Measurements from ENCODE around the gene XYLB. TPM values are rescaled to one million over a fixed set of nuclear protein-coding genes. Genes with fewer than 3 reads are reported as not detected.

Gene XYLB
- total and polyA plus RNA-seq, 10 donors = 0.33 to 12.3 (median 2.1) TPM

DNA sequence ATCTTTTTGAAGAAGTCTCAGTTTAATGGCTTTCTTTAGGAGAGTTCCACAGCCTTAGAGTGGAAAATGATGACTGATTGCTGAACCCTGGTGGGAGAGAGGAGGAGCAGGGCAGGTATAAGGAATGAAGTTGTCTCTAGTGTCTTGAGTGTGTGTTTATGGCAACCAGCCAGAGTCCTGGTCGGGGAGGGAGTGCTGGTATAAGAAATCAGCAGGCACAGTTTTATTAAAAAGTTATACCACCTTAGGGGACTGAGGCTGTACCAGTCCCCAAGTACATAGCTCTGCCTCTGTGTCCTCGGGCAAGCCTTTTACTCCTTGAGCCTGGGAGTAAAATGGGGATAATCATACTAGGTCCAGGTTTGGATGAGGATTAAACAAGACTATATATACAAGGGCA is 34.6 kb upstream of the XYLB start:
- no peak overlapping the region for H3K4me3 ChIP-seq
- intact Hi-C loops (cut with DNase I; ENCODE audit: low total_unique reads) = no loop called here
- peaks cover 0 to 16% (median 0%) of the 10 kb centered on the region in 7 donors for H3K27me3 ChIP-seq (replicated peaks in 1 of 7)
- peaks cover 0 to 10% (median 0%) of the 10 kb centered on the region in 6 donors for H3K4me1 ChIP-seq
- TF ChIP-seq, protein P1, sequence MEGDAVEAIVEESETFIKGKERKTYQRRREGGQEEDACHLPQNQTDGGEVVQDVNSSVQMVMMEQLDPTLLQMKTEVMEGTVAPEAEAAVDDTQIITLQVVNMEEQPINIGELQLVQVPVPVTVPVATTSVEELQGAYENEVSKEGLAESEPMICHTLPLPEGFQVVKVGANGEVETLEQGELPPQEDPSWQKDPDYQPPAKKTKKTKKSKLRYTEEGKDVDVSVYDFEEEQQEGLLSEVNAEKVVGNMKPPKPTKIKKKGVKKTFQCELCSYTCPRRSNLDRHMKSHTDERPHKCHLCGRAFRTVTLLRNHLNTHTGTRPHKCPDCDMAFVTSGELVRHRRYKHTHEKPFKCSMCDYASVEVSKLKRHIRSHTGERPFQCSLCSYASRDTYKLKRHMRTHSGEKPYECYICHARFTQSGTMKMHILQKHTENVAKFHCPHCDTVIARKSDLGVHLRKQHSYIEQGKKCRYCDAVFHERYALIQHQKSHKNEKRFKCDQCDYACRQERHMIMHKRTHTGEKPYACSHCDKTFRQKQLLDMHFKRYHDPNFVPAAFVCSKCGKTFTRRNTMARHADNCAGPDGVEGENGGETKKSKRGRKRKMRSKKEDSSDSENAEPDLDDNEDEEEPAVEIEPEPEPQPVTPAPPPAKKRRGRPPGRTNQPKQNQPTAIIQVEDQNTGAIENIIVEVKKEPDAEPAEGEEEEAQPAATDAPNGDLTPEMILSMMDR (IDR thresholded peaks at IDR 0.05 in 8 of 11, conservative IDR thresholded peaks at IDR 0.05 in 3 of 11) = no peak
- TF ChIP-seq POLR2A (IDR thresholded peaks at IDR 0.05) (no peak), POLR2AphosphoS5 (IDR thresholded peaks at IDR 0.05) (no peak)
- no peaks in the 10 kb centered on the region for H3K36me3 ChIP-seq
- WGBS, 5 donors = 70 to 94% (median 88%) methylated on average over 2 of the region's 2 CpGs
- H3K27ac ChIP-seq = no peak overlapping the region
- no peak for DNase-seq
- H3K9me3 ChIP-seq = no peaks in the 10 kb centered on the region

DNA sequence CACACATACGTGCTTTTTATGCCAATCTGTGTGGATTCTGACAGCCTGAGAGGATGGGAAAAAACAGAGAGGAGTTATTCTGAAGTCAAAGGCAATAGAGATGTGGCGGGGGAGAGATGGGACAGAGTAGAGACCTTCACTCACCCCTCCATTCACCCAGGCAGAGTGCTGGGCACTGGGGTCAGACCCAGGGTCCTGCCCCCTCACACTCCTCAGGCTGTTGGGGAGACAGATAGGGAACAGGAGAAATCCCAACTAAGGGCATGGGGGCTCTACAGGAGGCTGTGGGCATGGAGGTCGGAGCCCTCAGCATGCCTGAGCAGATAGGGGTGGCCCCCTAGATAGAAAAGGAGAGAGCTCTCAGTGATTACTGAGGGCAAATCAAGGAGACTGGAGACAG is 34.2 kb upstream of the XYLB start:
- no peak overlapping the region for H3K4me3 ChIP-seq
- WGBS, 5 donors = 82 to 96% (median 87%) methylated on average over 3 of the region's 3 CpGs
- H3K4me1 ChIP-seq = peaks cover 0 to 10% (median under 1%) of the 10 kb centered on the region in 6 donors
- no peak overlapping the region for H3K27ac ChIP-seq
- no peaks in the 10 kb centered on the region for H3K36me3 ChIP-seq
- DNase-seq = no peak
- intact Hi-C loops (cut with DNase I; ENCODE audit: low total_unique reads) = no loop called here
- H3K9me3 ChIP-seq = no peaks in the 10 kb centered on the region
- peaks cover 0 to 16% (median 0%) of the 10 kb centered on the region in 7 donors for H3K27me3 ChIP-seq (replicated peaks in 1 of 7)
- TF ChIP-seq POLR2AphosphoS5 (IDR thresholded peaks at IDR 0.05) (no peak), POLR2A (IDR thresholded peaks at IDR 0.05) (no peak)
- TF ChIP-seq, protein P1 (IDR thresholded peaks at IDR 0.05 in 8 of 11, conservative IDR thresholded peaks at IDR 0.05 in 3 of 11) = no peak

DNA sequence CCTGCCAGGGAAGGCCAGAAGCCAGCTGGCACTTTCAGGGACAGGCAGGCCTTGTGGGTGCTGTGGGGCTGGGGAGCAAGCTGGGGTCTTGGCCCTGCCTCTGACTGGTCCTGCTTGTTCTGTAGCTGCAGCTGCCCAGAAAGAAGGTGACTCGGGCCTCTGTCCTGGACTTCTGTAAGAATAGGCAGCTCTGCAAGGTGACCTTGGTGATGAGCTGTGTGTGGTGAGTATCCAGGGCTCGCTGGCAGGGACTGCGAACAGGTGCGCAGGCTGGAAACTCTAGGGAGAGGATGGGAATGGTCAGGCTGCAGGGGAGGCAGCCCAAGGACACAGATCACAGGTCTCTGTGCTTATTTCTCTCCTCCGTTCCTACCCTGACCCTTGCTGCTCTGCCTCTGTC is 33.3 kb upstream of the XYLB start:
- Histone ChIP-seq H3K4me1 (peaks cover 0 to 10% (median 2%) of the 10 kb centered on the region in 6 donors), H3K36me3 (no peaks in the 10 kb centered on the region), H3K27me3 (replicated peaks in 1 of 7) (peaks cover 0 to 14% (median 0%) of the 10 kb centered on the region in 7 donors), H3K9me3 (no peaks in the 10 kb centered on the region), H3K4me3 (no peak overlapping the region), H3K27ac (no peak overlapping the region)
- 88 to 96% (median 88%) methylated on average over 5 of the region's 5 CpGs for WGBS, 5 donors
- no peak for DNase-seq
- no peak for TF ChIP-seq POLR2A (IDR thresholded peaks at IDR 0.05)
- no peak for TF ChIP-seq POLR2AphosphoS5 (IDR thresholded peaks at IDR 0.05)
- TF ChIP-seq, protein P1 (IDR thresholded peaks at IDR 0.05 in 8 of 11, conservative IDR thresholded peaks at IDR 0.05 in 3 of 11) = no peak
- intact Hi-C loops (cut with DNase I; ENCODE audit: low total_unique reads) = no loop called here

DNA sequence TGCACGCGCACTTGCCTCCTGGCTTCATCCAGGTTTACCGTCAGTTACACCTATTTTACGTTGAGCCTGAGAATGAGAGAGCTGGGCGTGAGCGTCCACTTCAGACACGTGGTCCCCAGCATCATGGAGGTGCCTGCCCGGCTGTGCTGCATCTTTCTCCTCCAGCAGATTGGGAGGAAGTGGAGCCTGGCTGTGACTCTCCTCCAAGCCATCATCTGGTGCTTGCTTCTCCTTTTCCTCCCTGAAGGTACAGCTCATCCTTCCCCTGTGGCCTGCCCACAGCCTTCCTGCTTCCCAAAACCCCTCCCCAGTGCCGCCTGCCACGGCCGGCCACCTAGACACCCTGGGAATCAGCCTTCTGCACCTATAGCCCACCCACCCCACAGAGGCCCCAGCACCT is 32.9 kb upstream of the XYLB start:
- no peak for DNase-seq
- peaks cover 0 to 10% (median 0%) of the 10 kb centered on the region in 7 donors for H3K27me3 ChIP-seq (replicated peaks in 1 of 7)
- H3K9me3 ChIP-seq = no peaks in the 10 kb centered on the region
- H3K4me3 ChIP-seq = no peak overlapping the region
- 62 to 72% (median 66%) methylated on average over 11 of the region's 11 CpGs for WGBS, 5 donors
- no peak overlapping the region for H3K27ac ChIP-seq
- intact Hi-C loops (cut with DNase I; ENCODE audit: low total_unique reads) = no loop called here
- H3K36me3 ChIP-seq = no peaks in the 10 kb centered on the region
- peaks cover 0 to 10% (median 2%) of the 10 kb centered on the region in 6 donors for H3K4me1 ChIP-seq
- TF ChIP-seq, protein P1 (IDR thresholded peaks at IDR 0.05 in 8 of 11, conservative IDR thresholded peaks at IDR 0.05 in 3 of 11) = no peak
- TF ChIP-seq POLR2A (IDR thresholded peaks at IDR 0.05) (no peak), POLR2AphosphoS5 (IDR thresholded peaks at IDR 0.05) (no peak)
